HuH-7 (cell line): ENCODE data around the gene OR5AU1.
"Not testable (repeated sequence)": the region's sequence is repeated elsewhere in the genome, so short reads cannot be mapped to it uniquely, and the experiment has no call there.

Experiments used
- DNase-seq: peaks from one replicate; pipeline ENCODE4 v3.0.0; 2011; ENCODE audit warnings: low spot score

Gene OR5AU1

GRCh38 chr14:21171128-21171527, 15.3 kb upstream of the OR5AU1 start:
- DNase-seq = no peak

GRCh38 chr14:21169573-21169972, 13.7 kb upstream of the OR5AU1 start:
- DNase-seq = no peak

GRCh38 chr14:21168055-21168454, 12.2 kb upstream of the OR5AU1 start:
- DNase-seq = no peak

DNA sequence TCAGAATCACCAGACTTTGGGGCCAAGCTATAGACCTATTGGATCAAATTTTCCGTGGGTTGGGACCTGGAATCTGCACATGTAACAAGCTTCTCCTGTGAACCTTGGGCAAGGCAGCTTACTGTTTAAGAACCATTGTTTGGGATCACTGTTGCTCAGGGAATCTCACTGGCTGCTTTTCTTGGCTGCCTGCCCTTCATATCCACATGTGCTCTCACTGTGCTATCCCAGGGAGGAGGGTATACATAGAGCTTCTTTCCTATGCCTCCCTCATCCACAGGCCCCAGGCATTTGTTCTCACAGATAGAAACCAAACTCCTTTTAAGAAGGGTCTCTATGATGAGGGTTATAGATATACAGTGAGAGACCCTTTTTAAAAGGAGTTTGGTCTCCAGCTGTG, 9.8 kb upstream of the OR5AU1 start:
- not testable (repeated sequence) for DNase-seq

DNA sequence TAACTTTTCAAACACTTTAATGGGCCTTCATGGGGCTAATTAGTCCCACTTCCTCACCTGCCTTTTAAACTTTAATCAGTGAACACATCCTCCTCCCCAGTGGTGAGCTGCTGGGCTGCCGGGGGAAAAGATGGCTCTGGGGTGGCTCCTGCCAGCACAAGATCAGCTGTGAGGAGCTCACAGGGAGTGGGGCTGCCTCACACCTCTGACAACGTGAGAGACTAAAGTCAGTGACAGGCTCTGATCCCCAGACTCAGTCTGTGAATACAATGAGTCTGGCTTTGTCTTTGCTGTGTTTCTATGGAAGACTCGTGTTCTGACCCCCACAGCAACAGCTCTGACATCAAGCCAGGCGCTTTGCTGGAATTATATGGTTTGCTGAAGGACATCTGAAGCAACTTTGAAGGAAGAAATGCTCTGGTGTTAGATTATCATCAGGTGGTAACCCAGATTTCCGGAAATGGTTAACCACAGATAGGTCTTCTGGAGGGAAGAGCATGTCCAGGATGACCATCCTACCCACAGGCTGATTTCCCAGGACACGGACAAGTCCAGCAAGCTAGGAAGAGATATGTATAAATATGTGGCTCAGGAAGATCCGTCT, 9.2 kb upstream of the OR5AU1 start:
- not testable (repeated sequence) for DNase-seq

- no peak for DNase-seq
Observed at GRCh38 chr14:21163871-21164291, 8.0 kb upstream of the OR5AU1 start.

GRCh38 chr14:21162081-21162480, 6.2 kb upstream of the OR5AU1 start:
- no peak for DNase-seq

GRCh38 chr14:21160061-21160610, 4.3 kb upstream of the OR5AU1 start:
- DNase-seq = no peak

DNA sequence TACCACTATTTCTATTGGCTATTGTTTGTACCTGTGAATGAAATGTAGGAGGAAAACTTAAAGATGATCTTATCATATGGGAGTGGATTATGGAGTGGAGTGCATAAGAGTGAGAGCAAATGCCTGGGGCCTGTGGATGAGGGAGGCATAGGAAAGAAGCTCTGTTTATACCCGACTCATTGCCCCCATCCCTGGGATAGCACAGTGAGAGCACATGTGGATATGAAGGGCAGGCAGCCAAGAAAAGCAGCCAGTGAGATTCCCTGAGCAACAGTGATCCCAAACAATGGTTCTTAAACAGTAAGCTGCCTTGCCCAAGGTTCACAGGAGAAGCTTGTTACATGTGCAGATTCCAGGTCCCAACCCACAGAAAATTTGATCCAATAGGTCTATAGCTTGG, 2.3 kb upstream of the OR5AU1 start:
- not testable (repeated sequence) for DNase-seq

DNA sequence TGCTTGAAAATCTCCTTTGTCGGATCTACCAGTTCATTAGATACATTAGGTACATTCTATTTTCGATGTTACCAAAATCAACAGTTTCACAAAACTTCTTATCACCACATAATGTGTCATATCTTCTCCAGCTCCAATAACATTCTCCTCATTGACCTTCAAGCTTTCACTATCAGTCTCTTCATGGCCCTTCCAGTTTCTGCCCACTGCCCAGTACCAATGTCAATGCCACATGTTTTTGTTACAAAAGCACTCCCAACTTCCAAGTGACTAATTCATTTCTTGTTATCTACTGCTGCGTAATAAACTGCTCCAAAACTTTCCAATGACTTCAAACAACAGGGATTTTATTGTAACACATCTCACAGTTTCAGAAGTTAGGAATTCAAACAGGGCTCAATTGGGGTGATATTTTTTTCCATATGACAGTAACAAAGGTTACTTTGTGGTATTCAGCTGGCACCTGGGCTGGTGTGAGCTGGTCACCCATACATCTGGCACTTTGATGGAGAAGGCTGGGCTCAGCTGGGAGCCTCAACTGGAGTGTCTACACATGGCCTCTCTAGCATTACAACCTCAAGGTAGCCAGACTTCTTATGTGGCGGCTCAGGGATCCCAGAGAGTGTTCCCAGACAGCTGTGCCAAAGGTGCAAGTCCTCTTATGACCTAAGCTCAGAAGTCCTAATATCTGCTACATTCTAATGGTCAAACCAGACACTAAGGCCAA, 6.1 kb downstream of the OR5AU1 start:
- DNase-seq = no peak

GRCh38 chr14:21145437-21145836, 10.4 kb downstream of the OR5AU1 start:
- DNase-seq = no peak

DNA sequence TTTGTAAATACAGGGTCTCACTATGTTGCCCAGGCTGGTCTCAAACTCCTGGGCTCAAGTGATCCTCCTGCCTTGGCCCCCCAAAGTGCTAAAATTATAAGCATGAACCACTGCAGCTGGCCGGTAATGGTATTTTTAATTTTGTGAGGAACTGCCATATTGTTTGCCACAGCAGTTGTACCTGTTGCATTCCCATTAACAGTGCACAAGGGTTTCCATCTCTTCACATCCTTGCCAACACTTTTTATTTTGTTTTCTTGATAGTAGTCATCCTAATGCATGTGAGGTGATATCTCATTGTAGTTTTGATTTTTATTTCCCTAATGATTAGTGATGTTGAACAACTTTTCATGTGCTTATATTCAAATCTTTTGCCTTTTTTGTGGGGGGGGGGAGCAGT, 13.5 kb downstream of the OR5AU1 start:
- DNase-seq = no peak

GRCh38 chr14:21136024-21136423, 19.8 kb downstream of the OR5AU1 start:
- DNase-seq = peak; percentile 17

GRCh38 chr14:21133901-21134300, 22.0 kb downstream of the OR5AU1 start:
- DNase-seq = no peak

- no peak for DNase-seq
Observed at GRCh38 chr14:21123429-21123828, 32.4 kb downstream of the OR5AU1 start.

GRCh38 chr14:21121122-21121521, 34.7 kb downstream of the OR5AU1 start:
- DNase-seq = no peak

- DNase-seq = no peak
Observed at GRCh38 chr14:21120686-21121085, 35.2 kb downstream of the OR5AU1 start.

- DNase-seq = no peak
Observed at GRCh38 chr14:21118933-21119332, 36.9 kb downstream of the OR5AU1 start.

DNA sequence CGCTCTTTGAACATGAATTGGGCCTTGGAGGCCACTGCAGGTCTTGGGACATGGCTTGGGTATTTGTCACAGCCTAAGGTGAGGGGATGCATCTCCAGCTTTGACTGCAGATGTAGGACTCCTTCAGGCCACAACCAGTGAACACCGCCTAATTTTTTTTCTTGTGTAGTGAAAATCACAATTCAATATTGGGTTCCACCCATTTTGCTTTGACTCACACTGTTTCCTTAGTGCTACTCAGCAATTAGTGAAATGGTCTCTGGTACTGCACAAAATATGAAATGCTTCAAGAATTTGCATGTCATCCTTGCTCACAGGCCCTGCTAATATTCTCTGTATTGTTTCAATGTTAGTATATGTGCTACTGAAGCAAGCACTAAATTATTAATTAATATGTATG, 42.5 kb downstream of the OR5AU1 start:
- DNase-seq = no peak

GRCh38 chr14:21112255-21112654, 43.6 kb downstream of the OR5AU1 start:
- DNase-seq = no peak

DNA sequence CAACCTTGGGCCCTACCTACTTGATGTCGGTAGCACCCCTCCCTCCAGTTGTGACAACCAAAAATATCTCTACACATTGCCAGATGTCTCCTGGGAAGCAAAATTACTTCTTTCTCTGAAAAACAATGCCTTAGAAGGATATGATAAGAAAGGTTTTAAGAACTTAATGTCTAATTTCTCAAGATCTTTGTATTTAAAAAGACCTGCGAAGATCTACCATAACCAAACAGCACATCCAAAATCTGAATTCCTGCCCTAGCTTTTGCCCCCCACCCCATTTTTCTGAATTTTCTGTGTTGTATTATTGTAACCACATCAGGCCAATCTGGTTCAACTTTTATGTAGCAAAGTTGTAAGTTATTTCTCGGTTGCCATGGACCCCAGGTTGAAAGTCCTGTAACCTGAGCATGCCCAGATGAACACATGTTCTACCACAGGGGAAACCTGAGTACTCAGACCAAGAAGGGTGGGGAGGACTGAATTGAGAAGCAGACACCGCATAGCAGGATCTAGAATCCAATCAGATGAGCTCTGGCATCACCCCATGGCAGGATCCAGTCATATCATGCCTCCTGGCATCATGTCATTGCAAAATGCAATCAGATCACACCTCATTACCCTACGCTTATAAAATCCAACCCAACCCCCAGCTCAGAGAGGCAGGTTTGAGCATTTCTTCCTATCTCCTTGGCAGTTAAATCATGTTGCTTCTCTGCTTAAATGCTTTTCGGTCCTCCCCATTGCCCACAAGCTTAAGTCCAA, 46.3 kb downstream of the OR5AU1 start:
- DNase-seq = no peak

GRCh38 chr14:21108791-21109190, 47.1 kb downstream of the OR5AU1 start:
- DNase-seq = no peak

- no peak for DNase-seq
Observed at GRCh38 chr14:21107283-21107800, 48.5 kb downstream of the OR5AU1 start.
